Loucy (cell line): ENCODE data around the gene RBKS.

Experiments used
- CTCF ChIP-seq: fragments of 200-600 bp; sonication (generic); conservative IDR thresholded peaks from 2 replicates; pipeline ENCODE4 v1.5.1; 2014; ENCODE audit warnings: mild to moderate bottlenecking, antibody characterized with exemption, low read length
- EZH2phosphoT487 ChIP-seq: fragments of 200-600 bp; IDR thresholded peaks from 2 replicates; pipeline ENCODE4 v1.6.1; 2018; ENCODE audit warnings: antibody characterized with exemption, mild to moderate bottlenecking, moderate library complexity, borderline replicate concordance

- TF ChIP-seq CTCF = no peak
- no peak for TF ChIP-seq EZH2phosphoT487
These were observed 107.5 kb downstream of the RBKS start for GRCh38 chr2:27782701-27783100.
